Gastrocnemius medialis (tissue), 4 donors: ENCODE results near the gene DAB2IP. TPM values are rescaled to one million over a fixed set of nuclear protein-coding genes. Genes with fewer than 3 reads are reported as not detected.

Experiments
- ATAC-seq, 2 donors: fragments of 150-250 bp; one replicate each; pipeline ENCODE4 v1.9.1; 2016
- DNase-seq, 2 donors: peaks; one replicate each; pipeline ENCODE4 v3.0.0-alpha.2; 2019
- H3K27ac ChIP-seq, 4 donors: fragments of 200-600 bp; sonication (generic); 1 replicate in 1 of 4; 2 replicates in 3 of 4; pipeline ENCODE4 v1.5.1; 2016 to 2018; ENCODE audit warnings: mild to moderate bottlenecking in 2 of 4, moderate library complexity in 1 of 4
- H3K27me3 ChIP-seq, 3 donors: fragments of 200-600 bp; sonication (generic) in 2 of 3; 1 replicate in 1 of 3; 2 replicates in 2 of 3; pipeline versions ENCODE4 v1.5.1 to v1.6.0; 2016 to 2019; ENCODE audit warnings: mild to moderate bottlenecking in 1 of 3, moderate library complexity in 1 of 3
- H3K36me3 ChIP-seq, 2 donors: fragments of 200-600 bp; sonication (generic) in 1 of 2; one replicate each; pipeline ENCODE4 v1.5.1; 2017 to 2018
- H3K4me1 ChIP-seq, 2 donors: fragments of 200-600 bp; sonication (generic) in 1 of 2; one replicate each; pipeline ENCODE4 v1.5.1; 2016 to 2017; ENCODE audit warnings: mild to moderate bottlenecking in 2 of 2
- H3K4me3 ChIP-seq, 4 donors: fragments of 200-600 bp; sonication (generic) in 3 of 4; 1 replicate in 1 of 4; 2 replicates in 3 of 4; pipeline ENCODE4 v1.5.1; 2016 to 2019; ENCODE audit warnings: mild to moderate bottlenecking in 2 of 4
- H3K9me3 ChIP-seq, 3 donors: fragments of 200-600 bp; sonication (generic) in 2 of 3; 1 replicate in 1 of 3; 2 replicates in 2 of 3; pipeline ENCODE4 v1.5.1; 2016 to 2019
- CTCF ChIP-seq, 5 experiments: fragments of 450-650 bp in 3 of 5; fragments of 200-600 bp in 2 of 5; sonication (generic) in 2 of 5; IDR thresholded peaks in 4 of 5; conservative IDR thresholded peaks in 1 of 5; 1 replicate in 4 of 5; 2 replicates in 1 of 5; pipeline ENCODE4 v1.5.1; 2016 to 2019; ENCODE audit warnings: antibody characterized with exemption in 5 of 5, mild to moderate bottlenecking in 3 of 5, moderate library complexity in 3 of 5
- POLR2A ChIP-seq, 2 donors: fragments of 450-650 bp; IDR thresholded peaks; one replicate each; pipeline ENCODE4 v1.6.1; 2017; ENCODE audit warnings: antibody characterized with exemption in 2 of 2, mild to moderate bottlenecking in 2 of 2, moderate library complexity in 2 of 2
- in situ Hi-C, 4 donors: fragments of 200-750 bp; cut with MboI; loops; one replicate each; pipeline versions ENCODE4 v1.15.0 to v1.8.0; 2017; ENCODE audit warnings: low sequenced_read_pairs in 4 of 4
- intact Hi-C: fragments of 100-400 bp; cut with DNase I; formaldehyde crosslinking; loops from one replicate; pipeline ENCODE4 v1.15.1; 2023; ENCODE audit warnings: low total_unique reads
- total RNA-seq, 4 donors: library from RNA; depleted of rRNA; stranded (reverse); fragments of >200 nt; gene quantifications; one replicate each; pipeline versions ENCODE4 v1.1.0 to v1.2.3, GENCODE V29; 2016

DAB2IP gene
- total RNA-seq, 4 donors from 2014 or later, result 22.7 to 68.2 (median 37.4) TPM

GRCh38 chr9:121684381-121685145, 33.1 kb downstream of the DAB2IP start:
- peaks cover 0 to 10% of the 10 kb centered on the region in 2 donors for H3K36me3 ChIP-seq
- H3K27ac ChIP-seq, result peak overlapping the region in 2 of 4 donors; percentile 27 to 69
- DNase-seq (no peak), ATAC-seq (no peak)
- intact Hi-C loops, result loop anchor here (5.0 kb wide), 3 partner anchors 58 to 178 kb away; no protein-coding TSS in a partner anchor
- H3K9me3 ChIP-seq, result no peaks in the 10 kb centered on the region
- H3K4me1 ChIP-seq, result peaks cover 7 to 14% of the 10 kb centered on the region in 2 donors
- no peak overlapping the region for H3K4me3 ChIP-seq
- in situ Hi-C loops, result loop anchor here in 2 of 4 donors (5.0 to 25.0 kb wide), 3 partner anchors 137 to 308 kb away; no protein-coding TSS in a partner anchor
- no peaks in the 10 kb centered on the region for H3K27me3 ChIP-seq
- TF ChIP-seq POLR2A (IDR thresholded peaks at IDR 0.05), result no peak
- TF ChIP-seq CTCF (IDR thresholded peaks at IDR 0.05 in 4 of 5, conservative IDR thresholded peaks at IDR 0.05 in 1 of 5), result peak; percentile 29 to 72 (median 70)

DNA sequence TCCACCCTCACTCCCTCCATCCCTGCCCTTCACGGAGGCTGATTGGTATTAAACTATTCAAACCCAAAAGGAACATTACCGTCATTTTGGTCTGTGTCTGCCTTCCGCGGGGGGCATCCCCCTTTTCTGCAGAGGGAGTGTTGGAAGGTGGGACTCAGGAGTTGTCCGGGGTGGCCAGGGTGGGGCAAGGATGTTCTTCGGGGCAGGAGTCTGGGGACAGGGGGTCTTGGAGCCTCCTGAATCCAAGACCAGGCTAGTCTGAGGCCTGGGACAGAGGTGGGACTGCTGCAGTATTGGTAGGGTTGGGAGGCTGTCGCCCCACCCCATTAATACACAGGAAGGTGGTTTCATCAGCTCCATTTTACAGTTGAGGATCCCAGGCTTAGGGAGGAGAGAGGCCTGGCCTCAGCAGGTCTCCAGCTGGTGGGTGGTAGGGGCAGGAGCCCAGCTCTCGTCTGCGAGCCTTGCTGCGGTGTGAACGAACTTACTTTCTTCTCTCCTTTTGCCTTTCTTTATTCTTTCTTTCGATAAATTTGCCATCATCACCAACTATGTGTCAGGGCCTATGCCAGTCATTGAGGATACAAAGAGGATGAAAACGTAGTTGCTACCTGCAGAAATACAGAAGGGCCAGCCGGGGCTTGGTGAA, 33.8 kb downstream of the DAB2IP start:
- H3K27ac ChIP-seq, result peak overlapping the region in 1 of 4 donors; percentile 69
- ATAC-seq, result no peak
- in situ Hi-C loops, result loop anchor here in 2 of 4 donors (5.0 to 25.0 kb wide), 3 partner anchors 138 to 307 kb away; no protein-coding TSS in a partner anchor

GRCh38 chr9:121685795-121686377, 34.5 kb downstream of the DAB2IP start:
- peaks cover 0 to 8% of the 10 kb centered on the region in 2 donors for H3K36me3 ChIP-seq
- peaks cover 14 to 20% of the 10 kb centered on the region in 2 donors for H3K4me1 ChIP-seq
- in situ Hi-C loops (loop anchor here in 2 of 4 donors (5.0 to 25.0 kb wide), 3 partner anchors 139 to 306 kb away; no protein-coding TSS in a partner anchor), intact Hi-C loops (loop anchor here (2.0 to 5.0 kb wide), 5 partner anchors 45 to 307 kb away; no protein-coding TSS in a partner anchor)
- no peaks in the 10 kb centered on the region for H3K9me3 ChIP-seq
- no peak for DNase-seq
- peak overlapping the region in 2 of 4 donors; percentile 42 to 69 for H3K27ac ChIP-seq
- TF ChIP-seq POLR2A (IDR thresholded peaks at IDR 0.05), result no peak
- no peak for TF ChIP-seq CTCF (IDR thresholded peaks at IDR 0.05 in 4 of 5, conservative IDR thresholded peaks at IDR 0.05 in 1 of 5)
- no peaks in the 10 kb centered on the region for H3K27me3 ChIP-seq
- H3K4me3 ChIP-seq, result no peak overlapping the region
- no peak for ATAC-seq

More for the DNA sequence above, 33.8 kb downstream of the DAB2IP start:
- H3K4me1 ChIP-seq, result peaks cover 14 to 20% of the 10 kb centered on the region in 2 donors
- intact Hi-C loops, result loop anchor here (5.0 kb wide), 3 partner anchors 57 to 177 kb away; no protein-coding TSS in a partner anchor
- peaks cover 0 to 8% of the 10 kb centered on the region in 2 donors for H3K36me3 ChIP-seq
- DNase-seq, result no peak
- H3K27me3 ChIP-seq, result no peaks in the 10 kb centered on the region
- no peak overlapping the region for H3K4me3 ChIP-seq
- TF ChIP-seq POLR2A (IDR thresholded peaks at IDR 0.05) (no peak), CTCF (IDR thresholded peaks at IDR 0.05 in 4 of 5, conservative IDR thresholded peaks at IDR 0.05 in 1 of 5) (no peak)
- no peaks in the 10 kb centered on the region for H3K9me3 ChIP-seq

GRCh38 chr9:121686930-121687541, 35.6 kb downstream of the DAB2IP start:
- intact Hi-C loops, result loop anchor here (2.0 to 5.0 kb wide), 5 partner anchors 46 to 306 kb away; no protein-coding TSS in a partner anchor
- Histone ChIP-seq H3K27me3 (no peaks in the 10 kb centered on the region), H3K4me3 (no peak overlapping the region), H3K36me3 (peaks cover 0 to 5% of the 10 kb centered on the region in 2 donors), H3K9me3 (no peaks in the 10 kb centered on the region), H3K4me1 (peaks cover 20 to 23% of the 10 kb centered on the region in 2 donors), H3K27ac (peak overlapping the region; percentile 65 to 69 (median 67))
- ATAC-seq, result peak; percentile 77 to 86
- in situ Hi-C loops, result loop anchor here in 2 of 4 donors (5.0 to 25.0 kb wide), 3 partner anchors 140 to 305 kb away; no protein-coding TSS in a partner anchor
- DNase-seq, result peak; percentile 57 to 80
- no peak for TF ChIP-seq POLR2A (IDR thresholded peaks at IDR 0.05)
- TF ChIP-seq CTCF (IDR thresholded peaks at IDR 0.05 in 4 of 5, conservative IDR thresholded peaks at IDR 0.05 in 1 of 5), result peak; percentile 80 to 90 (median 87)
